Measurements from ENCODE around the gene FCHSD2.

FCHSD2 gene

GRCh38 chr11:72813740-72814285, 328.3 kb downstream of the FCHSD2 start (continued):
- TF ChIP-seq ZNF157 (tag by site-specific recombination; IDR thresholded peaks at IDR 0.05) (no peak), ZBTB48 (tag by site-specific recombination; IDR thresholded peaks at IDR 0.05) (peak; percentile 75), ZNF514 (tag by site-specific recombination; IDR thresholded peaks at IDR 0.05) (no peak), GLIS2 (tag by site-specific recombination; IDR thresholded peaks at IDR 0.05) (peak; percentile 92), ZNF843 (tag by site-specific recombination; IDR thresholded peaks at IDR 0.05) (no peak), ZNF350 (tag by site-specific recombination; IDR thresholded peaks at IDR 0.05) (no peak), ZNF433 (tag by site-specific recombination; IDR thresholded peaks at IDR 0.05; ENCODE audit: low read depth) (no peak), BCL11B (tag by site-specific recombination; IDR thresholded peaks at IDR 0.05; ENCODE audit: low read depth) (0 out of 2 replicates have a peak, but pooled peaks have one; percentile 23), ZSCAN23 (tag by site-specific recombination; IDR thresholded peaks at IDR 0.05) (peak; percentile 16; the same call in 1 of the 2 replicates), ZNF202 (tag by site-specific recombination; IDR thresholded peaks at IDR 0.05; ENCODE audit: borderline replicate concordance) (no peak), ZBTB7A (tag by site-specific recombination; IDR thresholded peaks at IDR 0.05; ENCODE audit: low read depth) (0 out of 2 replicates have a peak, but pooled peaks have one; percentile 29), PATZ1 (tag by site-specific recombination; IDR thresholded peaks at IDR 0.05) (no peak; the same call in none of the 2 replicates), ZNF664 (tag by site-specific recombination; IDR thresholded peaks at IDR 0.05) (no peak), ZNF266 (tag by site-specific recombination; IDR thresholded peaks at IDR 0.05; ENCODE audit: low read depth) (no peak), REST (tag by site-specific recombination; IDR thresholded peaks at IDR 0.05) (peak; percentile 46; the same call in 1 of the 2 replicates), ZFP41 (tag by site-specific recombination; IDR thresholded peaks at IDR 0.05; ENCODE audit: borderline replicate concordance) (no peak), ZBTB44 (tag by site-specific recombination; IDR thresholded peaks at IDR 0.05) (no peak), TCF7L2 (IDR thresholded peaks at IDR 0.05; ENCODE audit: borderline replicate concordance, low read depth, low read length) (no peak), ZNF324 (tag by site-specific recombination; IDR thresholded peaks at IDR 0.05) (peak; percentile 69; the same call in 1 of the 2 replicates), ZXDB (tag by site-specific recombination; IDR thresholded peaks at IDR 0.05) (peak; percentile 44), SALL2 (tag by site-specific recombination; IDR thresholded peaks at IDR 0.05; ENCODE audit: borderline replicate concordance) (no peak), ZNF658 (tag by site-specific recombination; IDR thresholded peaks at IDR 0.05) (no peak), ZNF555 (tag by site-specific recombination; conservative IDR thresholded peaks at IDR 0.05) (no peak), BCL6B (tag by site-specific recombination; IDR thresholded peaks at IDR 0.05) (no peak), ZNF600 (tag by site-specific recombination; IDR thresholded peaks at IDR 0.05) (no peak; the same call in 1 of the 2 replicates), ZBTB8A (tag by site-specific recombination; IDR thresholded peaks at IDR 0.05) (no peak; the same call in 1 of the 2 replicates), ZFP37 (tag by site-specific recombination; IDR thresholded peaks at IDR 0.05) (peak; percentile 55; the same call in 1 of the 2 replicates), ZNF169 (tag by site-specific recombination; IDR thresholded peaks at IDR 0.05) (no peak)

All from HEK293 (cell line).